Stimulated activated CD4-positive, alpha-beta T cell treated with anti-CD3 and anti-CD28 coated beads, Interleukin-12 subunit alpha, Interleukin-12 subunit beta, amount 100 ng/mL, for 24 hours (primary cell): Measurements from ENCODE around the gene TINAGL1.

Source experiments
- DNase-seq, 2 experiments: peaks; one replicate each; pipeline ENCODE4 v3.0.0-alpha.2; 2020; ENCODE audit warnings: low read depth in 2 of 2

TINAGL1 gene

DNA sequence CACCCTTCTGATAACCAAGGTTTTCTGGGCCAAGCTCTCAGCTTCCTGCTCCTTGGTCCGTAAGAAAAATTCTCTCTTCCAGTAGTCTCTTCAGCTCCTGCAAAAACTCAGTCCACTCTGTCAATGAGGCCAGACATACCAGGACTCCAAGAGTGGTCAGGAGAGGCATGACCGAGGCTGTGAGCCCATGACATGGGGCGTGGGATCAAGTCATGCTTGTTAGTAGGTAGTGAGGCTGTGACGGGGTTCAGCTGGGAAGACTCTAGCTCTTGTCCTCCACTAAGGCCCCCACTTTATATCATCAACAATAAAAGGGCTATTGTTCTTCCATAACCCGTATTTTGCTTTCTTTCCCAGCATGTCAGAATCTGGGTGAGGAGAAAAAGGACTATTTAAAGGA is 31.0 kb downstream of the TINAGL1 start:
- DNase-seq = no peak

DNA sequence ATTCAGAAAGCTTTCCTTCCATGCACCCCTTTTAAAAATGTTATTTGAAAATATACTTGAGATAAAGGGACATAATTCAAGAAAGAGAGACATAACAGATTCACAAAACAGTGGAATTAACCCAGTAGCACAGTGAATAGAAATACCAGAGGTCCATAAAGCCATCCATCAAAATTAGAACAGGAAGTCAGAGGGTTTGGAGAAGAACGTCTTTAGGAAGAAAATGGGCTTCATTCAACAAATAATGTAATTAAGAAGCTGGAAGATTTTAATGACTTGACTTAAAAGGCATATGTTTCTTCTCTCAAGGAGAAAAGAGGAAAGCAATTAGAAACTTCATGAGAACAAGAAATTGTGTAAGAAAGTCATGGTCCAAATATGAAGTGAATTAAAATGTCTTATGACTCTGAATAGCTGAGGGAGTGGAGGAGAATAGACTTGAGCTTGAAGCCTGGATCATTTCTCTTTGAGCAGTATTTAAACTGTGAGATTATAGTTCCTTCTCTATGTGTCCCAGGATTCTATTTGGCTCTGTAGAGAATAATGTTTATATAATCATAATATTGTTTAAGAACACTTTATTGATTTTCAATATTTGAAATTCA is 33.3 kb downstream of the TINAGL1 start:
- no peak for DNase-seq

DNA sequence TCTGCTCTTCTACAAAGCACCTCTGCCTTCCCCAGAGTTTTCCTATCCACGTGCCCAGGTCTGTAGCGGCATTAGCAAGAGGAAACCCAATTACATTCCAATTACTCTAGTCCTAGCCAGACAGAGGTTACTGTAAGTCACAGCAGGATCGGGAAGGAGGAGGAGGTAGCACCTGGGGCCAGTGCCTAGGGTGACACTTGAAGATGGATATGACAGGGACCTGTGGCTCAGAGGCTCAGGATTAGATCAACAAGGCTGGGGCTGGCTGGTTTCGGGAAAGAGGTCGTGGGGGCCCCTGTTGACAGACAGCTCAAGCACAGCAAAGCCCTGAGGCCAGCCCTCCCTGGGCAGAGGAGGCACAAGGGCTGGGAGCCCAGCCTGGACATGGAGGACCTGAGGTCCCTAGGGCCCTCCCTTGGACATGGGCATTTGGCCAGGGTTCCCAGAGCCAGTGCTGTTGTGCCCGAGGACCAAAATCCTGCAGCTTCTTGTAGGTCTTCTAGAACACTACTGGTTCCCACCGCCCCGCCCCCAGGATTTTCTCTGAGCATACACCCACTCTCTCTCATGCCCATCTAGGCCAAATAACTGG is 38.2 kb downstream of the TINAGL1 start:
- no peak for DNase-seq

- no peak for DNase-seq
Measured at GRCh38 chr1:31615414-31615813, 39.1 kb downstream of the TINAGL1 start.

DNA sequence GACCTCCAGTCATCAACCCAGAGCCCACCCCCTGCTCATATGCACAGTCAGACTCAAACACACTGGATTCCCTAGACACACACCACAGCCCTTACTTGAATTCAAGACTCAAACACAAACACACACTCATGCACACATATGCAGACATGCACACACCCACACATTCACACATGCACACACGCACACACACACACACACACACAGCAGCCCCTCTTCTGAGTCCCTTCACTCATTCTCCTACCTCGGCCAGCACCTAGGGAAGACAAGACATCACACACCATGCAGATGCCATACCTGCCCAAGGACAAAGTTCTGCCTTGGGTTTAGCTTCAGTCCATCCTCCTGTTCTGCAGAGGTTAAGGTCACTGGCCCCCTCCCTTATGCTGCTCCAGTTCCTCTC is 39.6 kb downstream of the TINAGL1 start:
- no peak for DNase-seq

DNA sequence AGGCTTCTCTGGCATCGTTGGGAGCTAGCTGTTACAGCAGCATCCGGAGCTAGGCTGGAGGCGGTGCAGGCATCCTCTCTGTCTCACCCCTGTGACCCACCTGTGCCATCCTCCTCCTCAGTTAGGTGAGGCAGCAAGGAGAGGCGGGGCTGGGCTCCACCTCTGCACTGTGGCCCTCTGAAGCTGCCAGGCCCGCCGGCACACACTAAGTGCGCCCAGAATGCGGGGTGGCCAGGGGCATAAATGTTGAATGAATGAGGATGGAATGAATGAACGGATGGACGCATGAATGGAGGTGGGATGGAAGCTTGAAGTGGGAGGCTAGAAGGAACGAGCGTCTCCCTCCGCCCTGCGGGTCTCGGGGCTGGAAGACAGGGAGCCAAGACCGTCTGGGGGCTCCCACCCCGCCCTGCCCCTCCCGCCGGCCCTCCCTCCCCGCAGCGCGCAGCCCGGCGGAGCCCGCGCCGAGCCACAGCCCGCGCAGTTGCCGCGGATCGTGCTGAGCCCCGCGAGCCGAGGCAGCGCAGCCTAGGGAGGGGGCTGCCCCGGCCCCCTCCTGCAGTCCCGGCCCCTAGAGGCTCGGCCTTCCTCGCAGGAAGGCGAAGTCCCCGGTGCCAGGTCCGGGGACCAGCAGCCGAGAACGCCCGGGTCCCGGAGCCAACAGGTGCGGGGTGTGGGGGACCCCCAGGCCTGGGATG is 41.1 kb downstream of the TINAGL1 start, which contains the start of gene HCRTR1:
Gene HCRTR1, plus strand, starts transcription at position 472 of the 698 bp plus-strand sequence. CDS start 1,504 bp downstream, outside the sequence.
- no peak for DNase-seq

GRCh38 chr1:31617916-31618746 is 41.8 kb downstream of the TINAGL1 start:
- peak in 1 of 2 experiments; percentile 24 for DNase-seq

GRCh38 chr1:31618916-31619846 is 42.9 kb downstream of the TINAGL1 start:
- no peak for DNase-seq

- no peak for DNase-seq
Measured at GRCh38 chr1:31620631-31621497, 44.5 kb downstream of the TINAGL1 start.

DNA sequence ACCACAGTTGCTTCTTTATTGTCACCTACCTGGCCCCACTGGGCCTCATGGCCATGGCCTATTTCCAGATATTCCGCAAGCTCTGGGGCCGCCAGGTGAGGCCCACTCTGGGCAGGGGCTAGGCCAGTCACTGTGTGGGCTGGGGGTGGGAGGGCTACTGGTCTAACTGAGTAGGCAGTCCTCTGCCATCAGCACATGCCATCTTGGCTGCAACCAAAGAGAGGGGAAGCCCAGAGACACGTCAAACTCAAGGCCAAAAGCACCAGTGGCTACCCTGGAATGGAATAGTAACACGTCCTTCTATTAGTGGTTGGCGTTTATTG is 45.1 kb downstream of the TINAGL1 start:
- DNase-seq = no peak

GRCh38 chr1:31621847-31622730 is 45.8 kb downstream of the TINAGL1 start:
- no peak for DNase-seq

- DNase-seq = no peak
Measured at GRCh38 chr1:31623365-31623764, 47.0 kb downstream of the TINAGL1 start.

DNA sequence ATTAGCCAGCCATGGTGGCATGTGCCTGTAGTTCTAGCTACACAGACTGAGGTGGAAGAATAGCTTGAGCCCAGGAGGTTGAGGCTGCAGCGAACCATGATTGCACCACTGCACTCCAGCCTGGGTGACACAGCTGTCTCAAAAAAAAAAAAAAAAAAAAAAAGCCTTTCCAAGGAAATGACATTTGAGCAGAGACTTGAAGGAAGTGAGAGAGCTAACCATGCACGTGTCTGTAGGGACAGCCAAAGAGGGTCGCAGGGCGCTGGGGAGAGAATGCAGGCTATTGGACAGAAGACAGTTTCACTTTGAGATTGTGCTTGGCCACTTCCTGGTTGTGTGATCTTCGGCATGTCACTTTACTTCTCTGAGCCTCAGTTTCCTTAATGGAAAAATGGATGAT is 48.0 kb downstream of the TINAGL1 start:
- no peak for DNase-seq

- no peak for DNase-seq
Measured at GRCh38 chr1:31624731-31625514, 48.6 kb downstream of the TINAGL1 start.

- no peak for DNase-seq
Measured at GRCh38 chr1:31625561-31626222, 49.4 kb downstream of the TINAGL1 start.

GRCh38 chr1:31626223-31627207 is 50.2 kb downstream of the TINAGL1 start:
- DNase-seq = no peak
